Activated T-helper 9 cell treated with anti-CD3 and anti-CD28 coated beads, Interleukin-2, amount 50 U/mL, for 16 hours (primary cell): ENCODE data around the gene ZFP64.
"Not testable (repeated sequence)": the region's sequence is repeated elsewhere in the genome, so short reads cannot be mapped to it uniquely, and the experiment has no call there.

Experiments
- DNase-seq: peaks from one replicate; pipeline ENCODE4 v3.0.0-alpha.2; 2020; ENCODE audit warnings: low read depth

The ZFP64 gene

DNA sequence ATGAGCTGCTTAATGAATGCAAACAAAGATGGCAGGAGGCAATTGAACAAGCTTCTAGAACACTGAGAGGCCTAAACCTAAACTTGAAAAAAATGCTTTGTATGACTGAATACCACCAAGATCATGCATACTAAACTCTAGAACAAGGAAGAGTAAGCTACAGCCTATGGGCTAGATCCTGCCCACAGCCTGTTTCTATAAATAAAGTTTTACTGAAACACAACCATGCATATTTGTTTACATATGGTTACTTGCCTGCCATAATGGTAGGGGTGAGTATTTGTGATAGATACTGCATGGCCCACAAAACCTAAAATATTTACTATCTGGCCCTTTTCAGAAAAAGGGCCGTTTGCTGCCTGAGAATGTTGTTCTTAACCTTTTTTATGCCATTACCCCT is 37.0 kb downstream of the ZFP64 start:
- DNase-seq, result no peak

DNA sequence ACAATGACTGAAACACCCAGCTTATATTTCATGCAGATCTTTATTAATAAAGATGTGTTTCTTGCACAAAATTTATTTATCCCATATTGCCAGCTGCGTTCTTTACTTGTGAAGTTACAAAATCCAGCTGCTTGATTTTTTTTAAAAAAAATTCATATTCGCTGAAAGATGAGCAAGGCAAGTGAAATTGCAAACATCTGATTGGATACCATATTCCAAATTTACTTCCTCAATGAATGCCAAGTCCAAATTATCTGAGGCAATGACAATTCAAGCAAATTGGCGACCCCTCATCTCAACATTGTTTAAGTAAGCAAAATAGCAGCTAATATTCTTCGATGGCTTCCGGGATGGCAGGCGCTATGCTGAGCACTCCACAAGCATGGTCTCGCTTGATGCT is 37.7 kb downstream of the ZFP64 start:
- no peak for DNase-seq

DNA sequence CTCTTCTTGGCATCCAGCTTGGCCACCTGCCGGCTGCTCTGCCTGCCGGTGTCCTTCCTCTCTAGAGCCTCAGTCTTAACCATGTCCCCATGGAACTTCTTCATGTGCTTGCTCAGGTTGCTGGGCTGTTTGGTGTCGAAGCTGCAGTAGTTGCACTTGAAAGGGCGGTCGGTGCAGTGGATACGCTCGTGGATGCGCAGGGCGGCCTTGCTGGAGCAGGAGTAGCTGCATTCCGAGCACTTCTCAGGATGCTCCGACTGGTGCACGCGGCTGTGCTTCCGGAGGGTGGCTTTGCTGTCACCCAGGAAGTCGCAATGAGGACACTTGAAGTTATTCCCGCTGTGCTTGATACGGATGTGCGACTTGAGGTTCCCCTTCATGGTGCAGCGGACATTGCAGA is 38.7 kb downstream of the ZFP64 start:
- DNase-seq, result no peak

DNA sequence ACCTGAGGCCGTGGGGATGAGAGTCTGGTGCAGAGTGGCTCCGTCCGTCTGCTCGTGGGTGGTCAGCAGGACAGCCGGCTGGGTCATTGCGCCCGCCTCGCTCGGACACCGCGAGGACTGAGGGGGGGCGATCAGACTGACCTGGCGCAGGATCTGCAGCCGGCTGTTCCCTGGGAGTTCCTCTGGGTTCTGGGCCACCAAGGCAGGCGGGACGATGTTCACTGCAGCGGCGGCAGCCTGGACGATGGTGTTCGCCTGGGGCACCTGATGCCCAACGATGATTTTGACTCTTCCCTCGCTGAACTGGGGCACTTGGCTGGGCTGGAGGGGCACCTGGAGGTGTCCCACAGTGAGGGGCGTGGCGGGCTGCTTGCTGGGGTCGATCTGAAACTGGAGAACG is 39.2 kb downstream of the ZFP64 start:
- no peak for DNase-seq

DNA sequence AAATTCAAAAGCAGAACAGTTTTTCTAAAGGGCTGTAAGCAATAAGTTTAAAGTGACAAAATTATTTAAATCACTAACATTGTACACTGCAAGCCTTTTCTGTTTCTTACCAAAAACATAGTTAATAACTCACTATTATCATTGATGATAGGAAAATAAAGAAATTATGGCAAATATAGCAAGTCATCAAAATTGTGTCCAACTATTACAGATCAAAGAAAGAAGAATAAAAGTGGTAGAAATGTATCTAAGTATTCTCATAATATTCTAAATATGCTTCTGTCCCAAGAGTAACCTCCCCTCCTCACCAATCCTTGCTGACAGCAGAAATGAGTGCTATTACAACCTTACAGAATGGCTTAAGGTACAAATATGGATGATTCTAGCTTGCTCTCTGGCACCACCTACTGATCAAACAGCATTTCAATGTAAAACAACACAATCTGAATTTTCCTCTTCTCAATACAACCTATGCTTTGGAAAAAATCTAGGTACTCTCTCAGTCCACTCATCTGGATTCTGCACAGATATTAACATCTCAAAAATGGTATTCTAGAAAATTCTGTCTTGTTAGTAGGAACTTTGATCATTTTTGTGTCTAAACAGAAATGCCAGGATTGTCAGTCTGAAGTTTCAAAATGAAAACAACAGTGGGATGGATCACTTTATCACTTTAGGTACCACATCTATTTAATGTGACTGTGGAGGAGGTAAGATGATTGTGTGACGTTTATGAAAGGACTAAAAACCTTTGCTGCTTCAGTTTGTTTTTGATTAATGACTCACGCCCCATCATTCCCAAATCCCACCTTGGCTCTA is 40.9 kb downstream of the ZFP64 start:
- DNase-seq, result no peak

DNA sequence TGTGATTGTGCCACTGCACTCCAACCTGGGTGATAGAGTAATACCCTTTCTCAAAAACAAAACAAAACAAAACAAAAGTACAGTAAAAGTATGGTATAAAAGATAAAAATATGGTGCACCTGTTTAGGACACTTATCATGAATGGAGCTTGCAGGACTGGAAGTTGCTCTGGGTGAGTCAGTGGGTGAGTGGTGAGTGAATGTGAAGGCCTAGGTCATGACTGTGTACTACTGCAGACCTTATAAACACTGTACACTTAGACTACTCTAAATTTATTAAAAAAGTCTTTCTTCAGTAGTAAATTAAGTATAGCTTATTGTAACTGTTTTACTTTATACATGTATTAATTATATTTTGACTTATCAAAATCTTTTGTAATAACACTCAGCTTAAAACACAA is 46.0 kb downstream of the ZFP64 start:
- no peak for DNase-seq

DNA sequence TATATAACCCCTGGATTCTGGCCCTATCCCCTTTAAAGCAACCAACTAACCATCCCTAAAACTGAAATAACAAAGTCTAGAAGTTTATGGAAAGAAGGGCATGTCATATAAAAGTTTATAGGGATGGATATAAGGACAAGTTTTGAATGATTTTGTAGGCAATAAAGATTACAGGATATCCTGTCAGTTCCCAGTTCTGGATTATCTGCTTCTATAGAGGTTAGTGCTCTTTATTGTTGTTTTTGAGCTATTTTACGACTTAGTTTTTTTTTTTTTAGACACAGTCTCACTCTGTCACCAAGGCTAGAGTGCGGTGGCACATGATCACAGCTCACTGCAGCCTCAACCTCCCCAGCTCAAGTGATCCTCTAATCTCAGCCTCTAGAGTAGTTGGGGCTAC is 48.3 kb downstream of the ZFP64 start:
- DNase-seq, result no peak

DNA sequence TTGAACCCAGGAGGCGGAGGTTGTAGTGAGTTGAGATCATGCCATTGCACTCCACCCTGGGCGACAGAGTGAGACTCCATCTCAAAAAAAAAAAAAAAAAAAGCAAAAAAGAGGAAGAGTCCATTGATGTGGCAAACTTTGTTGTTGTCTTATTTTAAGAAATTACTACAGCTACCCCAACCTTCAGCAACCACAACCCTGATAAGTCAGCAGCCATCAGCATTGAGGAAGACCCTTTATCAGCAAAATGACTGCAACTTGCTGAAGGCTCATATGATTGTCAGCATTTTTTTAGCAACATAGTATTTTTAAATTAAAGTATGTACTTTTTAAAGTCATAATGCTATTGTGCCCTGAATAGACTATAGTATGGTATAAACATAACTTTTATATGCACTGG is 48.8 kb downstream of the ZFP64 start:
- DNase-seq, result no peak

DNA sequence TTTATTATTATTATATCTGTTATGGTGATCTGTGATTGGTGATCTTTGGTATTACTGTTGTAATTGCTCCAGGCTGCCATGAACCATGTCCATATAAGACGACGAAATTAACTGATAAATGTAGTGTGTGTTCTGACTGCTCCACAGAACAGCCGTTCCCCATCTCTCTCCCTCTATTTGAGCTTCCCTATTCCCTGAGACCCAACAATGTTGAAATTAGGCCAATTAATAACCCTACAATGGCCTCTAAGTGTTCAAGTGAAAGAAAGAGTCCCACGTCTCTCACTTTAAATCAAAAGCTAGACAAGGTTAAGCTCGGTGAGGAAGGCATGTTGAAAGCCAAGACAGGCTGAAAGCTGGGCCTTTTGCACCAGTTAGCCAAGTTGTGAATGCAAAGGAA is 51.6 kb downstream of the ZFP64 start:
- no peak for DNase-seq

DNA sequence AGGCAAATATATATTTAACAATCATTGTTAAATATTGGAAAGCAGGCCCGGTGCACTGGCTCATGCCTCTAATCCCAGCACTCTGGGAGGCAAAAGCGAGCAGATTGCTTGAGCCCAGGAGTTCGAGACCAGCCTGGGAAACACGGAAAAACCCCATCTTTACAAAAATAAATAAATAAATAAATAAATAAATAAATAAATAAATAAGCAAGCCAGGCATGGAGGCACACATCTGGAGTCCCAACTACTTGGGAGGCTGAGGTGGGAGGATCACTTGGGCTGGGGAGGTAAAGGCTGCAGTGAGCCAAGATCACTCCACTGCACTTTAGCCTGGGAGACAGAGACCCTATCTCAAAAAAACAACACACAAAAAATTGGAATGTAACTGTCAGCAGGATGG is 53.7 kb downstream of the ZFP64 start:
- no peak for DNase-seq

DNA sequence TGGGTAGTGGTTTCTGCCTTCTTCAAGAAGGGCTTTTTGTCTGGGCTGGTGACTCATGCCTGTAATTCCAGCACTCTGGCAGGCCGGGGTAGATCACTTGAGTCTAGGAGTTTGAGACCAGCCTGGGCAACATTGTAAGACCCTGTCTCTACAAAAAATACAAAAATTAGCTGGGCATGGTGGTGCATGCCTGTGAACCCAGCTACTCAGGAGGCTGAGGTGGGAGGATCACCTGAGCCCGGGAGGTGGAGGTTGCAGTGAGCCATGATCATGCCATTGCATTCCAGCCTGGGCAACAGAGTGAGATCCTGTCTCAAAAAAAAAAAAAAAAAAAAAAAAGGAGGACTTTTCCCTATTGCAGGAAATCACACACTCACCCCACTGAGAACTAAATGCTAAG is 57.9 kb downstream of the ZFP64 start:
- not testable (repeated sequence) for DNase-seq

DNA sequence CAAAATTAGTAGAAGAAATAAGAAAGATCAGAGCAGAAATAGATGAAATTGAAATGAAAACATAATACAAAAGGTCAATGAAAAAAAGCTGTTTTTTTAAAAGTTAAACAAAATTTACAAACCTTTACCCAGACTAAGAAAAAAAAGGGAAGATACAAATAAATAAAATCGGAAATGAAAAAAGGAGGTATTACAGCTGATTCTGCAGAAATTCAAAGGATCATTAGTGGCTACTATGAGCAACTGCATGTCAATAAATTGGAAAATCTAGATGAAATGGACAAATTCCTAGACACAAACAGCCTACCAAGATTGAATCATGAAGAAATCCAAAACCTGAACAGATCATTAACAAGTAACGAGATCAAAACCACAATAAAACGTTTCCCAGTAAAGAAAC is 59.2 kb downstream of the ZFP64 start:
- DNase-seq, result no peak

DNA sequence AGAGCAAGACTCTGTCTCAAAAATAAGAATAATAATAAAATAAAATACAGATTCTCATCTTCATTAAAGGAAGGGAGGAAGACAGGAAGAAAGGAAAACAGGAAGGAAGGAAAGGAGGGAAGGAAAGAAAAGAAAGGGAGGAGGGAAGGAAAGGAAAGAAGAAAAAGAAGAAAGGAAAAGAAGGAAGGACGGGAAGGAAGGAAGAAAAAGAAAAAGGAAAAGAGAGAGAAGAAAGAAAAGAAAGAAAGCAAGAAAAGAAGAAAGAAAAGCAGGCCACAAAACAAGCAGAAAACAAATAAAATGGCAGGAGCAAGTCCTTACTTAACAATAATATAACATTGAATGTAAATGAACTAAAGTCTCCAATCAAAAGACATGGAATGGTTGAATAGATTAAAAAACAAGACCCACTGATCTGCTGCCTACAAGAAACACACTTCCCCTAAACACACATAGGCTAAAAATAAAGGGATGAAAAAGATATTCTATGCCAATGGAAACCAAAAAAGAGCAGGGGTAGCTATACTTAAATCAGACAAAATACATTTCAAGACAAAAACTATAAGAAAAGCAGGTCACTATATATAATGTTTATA is 60.4 kb downstream of the ZFP64 start:
- no peak for DNase-seq

DNA sequence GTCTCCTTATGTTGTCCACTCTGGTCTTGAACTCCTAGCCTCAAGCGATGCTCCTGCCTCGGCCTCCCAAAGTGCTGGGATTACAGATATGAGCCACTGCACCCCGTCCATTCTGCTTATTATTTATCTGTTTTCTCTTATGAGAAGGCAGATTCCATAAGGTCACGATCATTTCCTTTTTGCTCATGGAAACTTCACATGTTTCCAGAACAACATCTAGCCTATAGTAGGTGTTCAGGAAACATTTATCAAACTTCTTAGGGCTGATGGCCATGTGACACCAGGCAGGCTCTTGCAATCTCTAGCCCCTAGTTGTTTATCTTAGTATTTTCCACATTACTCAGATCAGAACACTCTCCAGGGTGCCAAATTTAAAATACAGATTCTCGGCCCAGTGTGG is 61.2 kb downstream of the ZFP64 start:
- DNase-seq, result no peak

DNA sequence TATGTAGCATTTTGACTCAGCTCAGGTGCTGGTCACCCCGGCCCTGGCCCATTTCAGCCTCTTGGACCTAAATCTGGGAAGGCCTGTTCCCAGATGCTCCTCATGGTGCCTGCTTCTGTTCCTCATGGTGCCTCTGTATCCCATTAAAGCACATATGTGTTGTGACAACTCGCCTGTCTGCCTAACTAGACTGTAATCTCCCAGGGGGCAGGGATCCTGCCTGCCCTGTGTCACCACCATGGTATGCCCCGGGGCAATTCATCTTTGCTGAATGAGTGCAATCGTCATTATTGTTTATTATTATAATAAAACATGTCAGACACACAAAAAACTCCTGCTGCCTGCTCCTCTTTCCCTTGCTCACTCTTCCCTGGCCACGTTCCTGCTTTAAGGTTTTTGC is 62.0 kb downstream of the ZFP64 start:
- DNase-seq, result no peak

DNA sequence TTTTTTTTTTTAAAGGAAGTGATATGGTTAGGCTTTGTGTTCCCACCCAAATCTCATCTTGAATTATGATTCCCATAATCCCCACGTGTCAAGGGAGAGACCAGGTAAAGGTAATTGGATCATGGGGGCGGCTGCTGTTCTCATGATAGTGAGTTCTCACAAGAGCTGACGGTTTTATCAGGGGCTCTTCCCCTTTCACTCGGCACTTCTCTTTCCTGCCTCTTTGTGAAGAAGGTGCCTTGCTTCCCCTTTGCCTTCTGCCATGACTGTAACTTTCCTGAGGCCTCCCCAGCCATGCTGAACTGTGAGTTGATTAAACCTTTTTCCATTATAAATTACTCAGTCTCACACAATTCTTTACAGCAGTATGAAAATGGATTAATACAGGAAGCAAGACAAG is 64.3 kb downstream of the ZFP64 start:
- no peak for DNase-seq

DNA sequence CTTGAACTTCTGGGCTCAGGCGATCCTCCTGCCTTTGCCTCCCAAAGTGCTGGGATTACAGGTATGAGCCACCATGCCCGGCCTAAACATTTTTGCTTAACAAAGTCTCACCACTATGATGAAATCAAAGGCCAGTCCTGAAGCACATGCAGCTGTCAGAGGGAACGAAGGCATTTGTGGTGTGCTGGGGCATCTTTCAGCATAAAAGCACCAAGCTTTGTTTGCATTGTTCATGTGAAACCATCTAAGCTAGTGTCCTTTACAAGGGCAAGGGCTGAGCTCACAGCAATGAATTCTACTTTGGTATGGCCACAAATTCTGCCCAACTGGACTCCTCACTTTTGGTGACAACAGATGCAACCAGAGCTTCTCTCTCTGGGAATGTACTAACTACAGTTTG is 66.8 kb downstream of the ZFP64 start:
- no peak for DNase-seq

DNA sequence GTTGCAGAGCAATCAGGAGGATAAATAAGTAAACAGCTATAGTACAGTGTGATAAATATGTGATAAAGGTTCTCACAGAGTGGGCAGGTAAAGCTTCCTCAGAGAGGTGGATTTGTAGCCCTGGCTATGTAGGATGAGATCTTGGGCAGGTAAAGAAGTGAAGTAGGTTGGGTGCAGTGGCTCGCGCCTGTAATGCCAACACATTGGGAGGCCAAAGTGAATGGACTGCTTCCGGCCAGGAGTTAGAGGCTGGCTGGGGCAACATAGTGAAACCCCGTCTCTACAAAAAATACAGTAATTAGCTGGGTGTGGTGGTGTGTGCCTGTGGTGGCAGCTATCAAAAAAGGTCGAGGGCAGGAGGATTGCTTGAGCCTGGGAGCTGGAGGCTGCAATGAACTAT is 72.9 kb downstream of the ZFP64 start:
- no peak for DNase-seq

DNA sequence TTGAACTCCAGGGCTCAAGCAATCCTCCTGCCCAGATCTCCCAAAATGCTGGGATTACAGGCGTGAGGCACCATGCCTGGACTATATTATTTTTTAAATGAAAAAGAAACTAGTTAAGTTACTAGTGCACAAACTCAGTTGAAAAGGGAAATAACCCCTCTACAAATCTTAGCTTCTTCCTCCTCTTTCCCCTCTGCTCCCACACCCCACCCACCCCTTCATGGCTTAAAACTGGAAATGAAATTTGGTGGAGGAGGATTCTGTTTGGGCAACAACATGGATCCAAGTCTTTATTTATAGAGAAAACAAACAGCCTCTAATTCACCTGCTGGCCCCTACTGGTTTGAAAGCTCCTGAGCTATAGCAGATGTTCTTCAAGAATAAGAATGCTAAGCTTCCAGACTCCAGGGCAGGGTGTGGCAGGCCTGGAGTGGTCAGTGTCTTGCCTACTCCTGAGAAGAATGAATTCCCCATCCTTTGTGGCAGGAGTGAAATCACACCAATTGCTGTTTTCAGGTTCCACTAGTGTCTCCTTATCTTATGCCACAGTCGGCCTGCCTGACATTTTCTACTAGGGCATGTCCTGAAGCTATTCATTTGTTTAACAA is 73.5 kb downstream of the ZFP64 start:
- no peak for DNase-seq

DNA sequence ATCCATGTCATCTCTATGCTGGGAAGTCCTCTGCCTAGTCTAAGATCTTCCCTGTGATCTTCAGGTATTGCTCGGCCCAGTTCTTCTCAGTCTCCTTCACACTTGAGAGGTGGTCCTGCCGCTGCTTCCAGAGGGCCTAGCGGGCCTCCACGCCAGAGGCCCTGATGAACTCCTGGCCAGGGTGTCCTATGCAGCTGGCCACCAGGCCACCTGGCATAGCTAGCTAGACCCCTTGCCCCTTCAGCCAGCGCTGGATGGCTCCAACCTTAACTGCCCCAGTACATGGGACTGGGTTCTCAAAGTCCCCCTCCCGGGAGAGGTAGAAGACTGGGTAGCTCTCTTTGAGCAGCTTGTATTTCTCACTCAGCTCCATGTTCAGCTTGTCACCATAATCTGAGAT is 81.1 kb downstream of the ZFP64 start:
- no peak for DNase-seq

DNA sequence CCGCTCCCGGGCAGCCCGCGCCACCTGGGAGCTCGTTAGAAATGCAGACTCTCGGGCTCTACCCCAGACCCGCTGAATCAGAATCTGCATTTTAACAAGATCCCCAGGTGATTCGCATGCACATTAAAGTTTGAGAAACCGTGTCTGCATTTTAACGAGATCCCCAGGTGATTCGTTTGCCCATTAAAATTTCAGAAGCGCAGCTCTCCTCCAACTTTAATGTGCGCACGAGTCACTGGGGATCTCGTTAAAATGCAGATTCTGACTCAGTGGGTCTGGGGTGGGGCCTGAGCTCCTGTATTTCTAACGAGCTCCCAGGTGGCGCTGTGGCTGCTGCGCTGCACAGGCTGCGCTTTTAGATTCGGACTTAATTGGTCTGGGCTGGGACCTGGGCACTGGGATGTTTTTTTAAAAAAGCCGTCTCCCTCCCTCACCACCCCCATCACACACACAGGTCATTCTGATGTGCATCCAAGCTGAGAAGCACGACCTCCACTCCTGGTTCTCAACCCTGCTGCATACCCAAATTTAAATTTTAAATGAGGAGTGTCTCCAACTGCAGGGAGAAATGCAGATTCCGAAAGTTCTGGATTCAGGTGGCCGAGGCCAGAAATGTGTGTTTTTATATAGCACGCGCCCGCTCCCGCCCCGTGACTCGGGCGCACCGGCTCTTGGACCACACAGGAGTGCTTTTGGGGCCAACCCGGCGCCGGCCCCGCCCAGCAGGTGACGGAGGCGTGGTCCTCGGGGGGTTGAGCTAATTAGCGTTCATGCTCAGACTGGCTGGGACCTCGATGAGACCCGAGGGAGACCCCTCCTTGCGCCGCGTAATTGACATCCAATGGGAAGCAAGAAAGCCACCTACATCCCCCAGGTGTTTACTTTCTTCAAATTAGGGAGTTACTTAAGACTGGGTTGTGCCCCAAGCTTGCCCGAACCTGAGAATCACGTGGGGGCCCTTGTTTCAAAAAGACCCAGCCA is 85.8 kb downstream of the ZFP64 start:
- no peak for DNase-seq
